GM19463 (cell line): ENCODE measurements around the gene SPATA20.

ENCODE experiments used
- ATAC-seq: cut with Tn5 transposase; IDR thresholded peaks from one replicate; pipeline ENCODE4 v1.9.1; 2021; ENCODE audit warnings: mild to moderate bottlenecking, moderate library complexity; ENCODE audit not compliant: unreplicated experiment

SPATA20 gene

DNA sequence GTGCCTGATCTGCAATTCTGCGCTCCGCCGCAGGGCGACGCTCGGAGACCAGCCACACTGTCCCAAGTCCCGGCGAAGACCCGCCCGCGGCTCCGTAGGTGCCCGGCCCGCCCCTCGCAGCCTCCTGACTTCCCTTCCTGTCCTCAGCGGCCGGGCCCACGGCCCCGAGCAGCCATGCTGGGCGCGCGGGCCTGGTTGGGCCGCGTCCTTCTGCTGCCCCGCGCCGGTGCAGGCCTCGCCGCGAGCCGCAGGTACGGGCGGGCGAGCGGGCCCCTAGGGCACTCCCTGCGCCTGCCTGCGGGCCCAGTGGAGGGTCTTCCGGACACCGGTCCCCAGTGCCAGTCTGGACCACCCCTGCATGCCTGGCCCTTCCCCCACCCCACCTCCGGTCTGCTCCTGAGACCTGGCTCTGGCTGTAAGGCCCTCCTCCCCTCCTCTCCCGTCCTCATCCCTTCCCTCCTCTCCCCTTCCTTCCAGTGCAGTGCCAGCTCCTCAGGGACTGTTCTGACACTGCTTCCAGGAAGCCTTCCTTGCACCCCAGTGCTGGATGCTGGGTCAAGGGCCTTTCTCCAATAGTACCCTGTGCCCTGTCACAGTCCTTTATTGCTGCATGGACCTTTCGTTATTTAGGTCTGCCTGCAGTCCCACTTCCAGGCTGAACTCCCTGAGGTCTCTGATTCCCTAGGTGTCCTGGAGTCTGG lies at the start of gene SPATA20:
SPATA20 (plus strand) TSS at position 140 of the 701 bp plus-strand sequence; CDS start at position 175, 35 bp downstream.
- peak; percentile 81 for ATAC-seq

DNA sequence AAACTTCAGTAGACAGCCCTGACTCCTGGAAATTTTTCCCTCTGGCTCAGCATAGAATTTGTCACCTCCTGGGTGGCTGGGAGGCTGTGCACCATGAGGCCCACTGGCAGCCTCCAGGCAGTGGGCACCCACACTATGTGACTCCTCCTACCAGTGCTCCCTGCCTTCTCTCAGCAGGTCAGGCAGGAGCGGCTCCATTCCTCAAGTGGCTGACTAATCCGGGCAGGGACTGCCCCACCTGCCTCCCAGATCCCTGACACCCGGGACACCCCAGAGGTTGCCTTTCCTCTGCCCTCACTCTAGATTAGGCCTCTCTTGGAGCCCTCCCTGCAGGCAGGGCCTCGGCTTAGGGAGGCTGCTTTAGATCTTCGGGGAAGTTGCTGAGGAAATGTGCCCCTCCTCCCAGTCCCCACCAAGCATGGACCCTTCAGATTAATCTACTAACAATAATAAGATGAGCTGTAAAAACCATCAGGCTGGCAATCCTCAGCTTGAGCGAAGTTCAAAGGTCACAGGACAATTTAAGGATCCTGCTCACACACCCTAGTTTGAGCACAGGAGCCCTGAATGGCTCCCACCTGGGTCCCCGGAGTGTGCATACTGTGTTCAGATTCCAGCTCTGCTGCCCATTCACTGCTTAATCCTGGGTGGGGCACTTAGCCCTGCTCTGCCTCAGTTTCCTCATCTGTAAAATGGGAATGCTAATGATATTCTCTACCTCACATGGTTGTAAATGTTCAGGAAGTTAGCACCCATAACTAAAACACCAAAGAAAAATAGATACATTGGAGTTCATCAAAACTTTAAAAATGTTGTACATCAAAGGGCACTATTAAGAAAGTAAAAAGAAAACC lies 48.7 kb upstream of the SPATA20 start:
- ATAC-seq = no peak

DNA sequence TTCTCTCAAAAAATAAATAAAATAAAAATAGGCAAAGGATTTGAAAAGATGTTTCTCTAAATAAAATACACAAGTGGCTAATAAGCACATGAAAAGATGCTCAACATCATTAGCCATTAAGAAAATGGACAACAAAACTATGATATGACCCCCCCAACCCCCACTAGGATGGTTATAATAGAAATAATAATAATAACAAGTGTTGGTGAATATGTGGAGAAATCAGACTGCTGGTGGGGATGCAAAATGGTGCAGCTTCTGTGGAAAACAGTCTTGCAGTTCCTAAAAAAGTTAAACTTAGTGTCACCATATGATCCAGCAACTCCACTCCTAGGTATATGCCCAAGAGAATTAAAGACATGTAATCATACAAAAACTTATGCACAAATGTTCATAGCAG lies 47.7 kb upstream of the SPATA20 start:
- ATAC-seq = no peak

DNA sequence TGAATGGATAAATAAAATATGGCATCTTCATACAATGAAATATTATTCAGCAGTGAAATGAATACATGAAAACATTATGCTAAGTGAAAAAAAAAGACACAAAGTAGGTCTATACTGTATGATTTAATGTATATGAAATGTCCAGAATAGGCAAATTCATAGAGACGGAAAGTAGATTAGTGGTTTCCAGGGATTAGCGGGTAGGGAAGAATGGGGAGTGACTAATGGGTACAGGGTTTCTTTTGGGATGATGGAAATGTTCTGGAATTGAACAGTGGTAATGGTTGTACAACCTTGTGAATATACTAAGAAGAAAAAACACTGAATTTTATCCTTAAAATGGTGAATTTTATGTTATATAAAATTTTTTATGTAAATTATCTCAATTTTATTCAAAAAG lies 47.3 kb upstream of the SPATA20 start:
- no peak for ATAC-seq

DNA sequence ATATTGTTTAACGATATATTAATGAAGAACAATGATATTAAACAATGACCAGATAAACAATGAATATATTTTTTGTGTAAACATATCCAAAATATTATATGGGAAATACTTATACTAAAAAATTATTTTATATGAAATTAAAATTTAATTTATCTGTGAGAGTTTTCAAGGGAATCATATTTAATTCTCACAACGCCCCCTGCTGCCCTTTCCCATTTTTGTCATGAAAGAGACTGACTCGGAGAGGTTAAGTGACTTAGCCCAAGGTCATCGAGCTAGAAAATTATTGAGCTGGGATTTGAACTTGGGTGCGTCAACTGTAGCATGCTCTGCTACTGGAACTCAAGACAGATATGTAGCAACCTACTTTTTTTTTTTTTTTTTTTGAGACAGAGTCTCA lies 45.9 kb upstream of the SPATA20 start:
- no peak for ATAC-seq

DNA sequence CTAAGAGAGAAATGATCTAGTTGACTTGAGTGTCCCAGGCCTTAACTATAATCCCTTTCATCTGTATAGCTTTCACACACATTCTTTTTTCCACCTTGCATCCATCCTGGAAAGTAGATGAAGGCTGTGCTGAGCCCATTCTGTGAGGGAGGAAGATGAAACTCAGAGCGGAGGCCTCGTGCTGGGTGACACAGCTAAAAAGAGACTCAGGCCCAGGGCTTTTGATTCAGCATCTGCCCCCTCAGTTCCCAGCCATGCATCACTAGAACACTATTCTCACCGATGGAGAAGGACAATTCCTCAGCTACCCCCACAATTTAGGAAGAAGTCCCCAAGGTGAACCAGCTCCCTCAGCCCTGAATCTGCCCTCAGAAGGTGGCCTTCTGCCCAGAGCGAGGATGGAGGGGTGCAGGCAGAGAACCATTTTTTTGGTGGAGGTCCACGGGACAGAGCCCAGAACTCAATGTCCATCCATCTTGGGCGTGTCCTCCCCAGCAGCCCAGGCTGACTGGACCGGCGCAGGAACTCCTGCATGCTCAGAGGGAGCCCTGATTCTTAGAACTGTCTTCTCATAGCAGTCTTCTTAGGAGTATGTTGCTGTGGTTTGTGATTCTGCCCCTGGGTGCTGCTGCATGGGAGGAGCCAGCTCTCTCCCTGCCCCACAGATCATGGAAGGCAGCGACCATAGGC lies 44.5 kb upstream of the SPATA20 start:
- ATAC-seq = no peak

DNA sequence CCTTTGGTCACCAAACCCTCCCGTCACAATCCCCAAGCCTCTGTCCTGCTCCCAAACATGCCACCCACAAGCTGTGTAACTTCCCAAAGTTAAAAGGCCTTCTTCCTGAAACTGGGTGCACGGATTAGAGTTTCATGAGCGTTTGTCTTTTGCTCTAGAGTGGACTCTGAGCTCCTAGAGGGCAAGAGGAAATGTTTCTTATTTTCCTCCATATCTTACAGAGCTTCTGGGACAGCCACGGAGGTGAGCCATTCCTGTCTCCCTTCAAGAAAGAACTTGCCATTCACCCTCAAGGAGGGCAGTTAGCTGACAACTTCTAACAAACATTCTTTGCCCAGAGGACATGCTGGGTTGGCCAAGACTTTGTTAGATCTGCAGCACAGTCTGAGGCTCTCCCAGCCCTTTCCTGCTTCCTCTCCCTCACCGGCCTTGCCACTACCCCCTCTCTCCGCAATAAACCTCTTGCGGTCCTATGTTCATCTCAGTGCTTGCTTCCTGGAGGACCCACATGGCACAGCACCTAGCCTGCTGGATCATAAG lies 41.3 kb upstream of the SPATA20 start:
- ATAC-seq = no peak

DNA sequence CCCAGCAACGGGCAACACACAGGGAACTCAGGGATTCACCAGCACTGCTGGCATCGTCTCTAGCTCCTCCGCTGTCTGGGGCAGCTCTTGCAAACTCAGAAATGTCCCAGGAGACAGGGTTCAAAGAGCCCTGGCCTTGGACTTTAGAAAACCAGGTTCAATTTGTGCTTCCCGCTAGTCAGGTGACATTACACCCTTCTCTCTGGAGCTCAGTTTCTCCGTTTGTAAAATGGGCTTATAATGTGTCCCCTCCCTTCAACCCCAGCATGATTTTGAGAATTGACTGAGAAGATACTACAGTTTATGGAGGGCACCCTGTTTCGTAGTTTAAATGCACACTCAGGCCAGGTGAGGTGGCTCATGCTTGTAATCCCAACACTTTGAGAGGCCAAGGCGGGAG lies 40.7 kb upstream of the SPATA20 start:
- no peak for ATAC-seq

DNA sequence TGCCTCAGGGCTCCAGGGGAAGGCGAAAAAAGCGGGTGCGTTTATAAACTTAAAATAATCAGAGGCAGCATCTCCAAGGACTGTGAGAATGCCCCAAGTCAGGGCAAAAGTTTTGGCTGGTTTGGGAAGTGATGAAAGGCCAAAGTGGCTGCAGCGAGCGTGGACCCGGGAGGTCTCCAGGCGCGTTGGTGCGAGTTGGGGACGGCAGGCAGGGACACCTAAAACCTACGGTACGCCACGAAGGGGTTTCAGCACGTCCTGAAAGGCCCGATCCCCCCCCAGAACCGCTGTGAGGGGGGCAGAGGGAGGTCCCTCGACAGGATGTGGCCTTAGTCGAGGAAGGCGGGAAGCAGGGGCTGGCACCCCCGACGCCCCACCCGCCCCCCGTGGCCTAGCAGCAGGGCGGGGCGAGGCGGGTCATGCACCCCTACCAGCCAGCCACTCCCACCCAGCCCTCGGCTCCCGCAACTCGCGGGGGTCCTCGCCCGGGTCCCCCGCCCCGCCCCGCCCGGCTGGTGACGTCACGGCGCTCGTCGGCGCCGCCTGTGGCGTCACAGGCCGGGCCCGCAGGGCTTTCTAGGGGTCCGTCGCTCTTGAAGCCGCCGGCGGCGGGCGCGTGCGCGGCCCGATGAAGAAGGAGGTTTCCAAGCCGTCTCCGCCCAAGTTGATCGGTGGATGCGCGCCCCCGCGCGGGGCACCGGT lies 39.0 kb upstream of the SPATA20 start, which contains the start of gene MYCBPAP:
MYCBPAP (plus strand) TSS at position 569 of the 702 bp plus-strand sequence. CDS start 236 bp downstream, outside the sequence.
- ATAC-seq = no peak

DNA sequence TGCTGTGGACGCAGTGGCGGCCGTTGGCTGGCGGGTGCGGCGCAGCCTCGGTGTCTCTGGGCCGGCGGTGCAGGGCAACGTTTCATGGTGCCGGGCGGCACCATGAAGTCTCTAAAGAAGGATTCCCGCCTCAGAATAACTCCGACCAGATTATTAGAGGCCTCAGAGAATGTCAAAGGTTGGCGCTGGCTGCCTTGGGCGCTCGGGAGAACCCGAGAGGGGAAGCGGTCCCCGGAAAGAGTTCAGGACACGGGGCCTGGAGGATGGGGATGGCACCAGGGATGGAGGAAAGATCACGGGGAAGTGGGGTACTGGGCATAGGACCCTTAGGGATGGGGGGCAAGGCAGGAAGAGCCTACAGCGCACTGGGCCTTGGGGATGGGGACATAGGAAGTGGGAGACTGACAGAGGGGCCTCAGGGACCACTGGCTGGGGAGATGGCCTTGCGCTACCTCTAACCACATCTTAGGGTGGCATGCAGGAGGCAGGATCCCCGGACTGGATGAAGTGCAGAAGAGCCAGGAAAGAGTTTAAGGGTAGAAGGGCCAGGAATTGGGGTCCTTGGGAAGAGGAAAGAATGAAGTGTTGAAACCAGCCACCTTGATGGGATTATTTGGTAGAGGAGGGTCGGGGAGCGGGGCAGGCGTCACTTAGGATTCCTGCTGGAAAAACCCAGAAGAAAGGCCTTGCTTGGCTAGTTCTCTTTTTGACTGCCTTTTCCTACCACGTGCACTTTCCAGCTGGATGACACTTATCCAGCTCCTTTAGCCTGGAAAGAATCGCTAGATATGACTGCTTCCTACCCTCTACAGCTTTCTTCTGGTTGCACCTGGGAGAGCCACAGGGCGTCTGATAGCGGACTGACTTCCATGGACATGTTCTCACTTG lies 38.2 kb upstream of the SPATA20 start:
- no peak for ATAC-seq

DNA sequence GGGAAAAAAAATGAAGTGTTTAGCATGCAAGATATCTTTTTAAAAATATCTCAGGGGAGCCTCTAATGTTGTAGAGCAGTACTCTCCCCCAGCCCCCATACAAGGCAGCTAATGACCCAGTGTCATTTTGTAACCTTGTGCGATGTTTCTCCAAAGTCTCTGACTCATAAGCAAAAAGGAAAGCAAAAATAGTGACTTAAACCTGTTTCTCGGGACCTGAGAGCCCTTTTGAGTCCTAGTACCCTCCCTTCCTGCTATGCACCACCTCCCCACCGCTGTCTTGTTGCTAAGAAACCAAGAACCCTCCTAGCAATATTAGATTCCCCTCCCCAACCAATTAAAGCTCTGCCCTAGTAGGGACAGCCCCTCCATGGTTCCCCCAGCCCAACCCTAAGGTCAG lies 35.9 kb upstream of the SPATA20 start:
- ATAC-seq = peak; percentile 92

DNA sequence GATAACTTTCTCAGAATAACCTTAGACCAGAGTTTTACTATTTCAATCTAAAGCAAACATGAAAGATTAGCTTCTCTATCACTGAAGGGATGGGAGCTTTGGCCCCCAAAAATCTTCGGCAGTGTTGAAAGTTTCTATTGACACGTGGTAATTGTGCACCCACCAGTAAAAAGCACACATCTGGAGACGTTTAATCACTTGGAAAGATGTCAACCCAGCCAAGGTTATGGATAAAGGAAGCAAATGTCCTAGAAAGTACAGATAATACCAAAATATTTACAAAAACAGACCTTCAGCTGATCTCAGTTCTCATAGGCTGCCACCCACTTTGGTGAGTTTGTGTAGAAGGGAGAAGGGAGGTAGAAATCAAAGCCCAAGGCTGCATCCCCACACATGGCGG lies 33.5 kb upstream of the SPATA20 start:
- ATAC-seq = no peak

DNA sequence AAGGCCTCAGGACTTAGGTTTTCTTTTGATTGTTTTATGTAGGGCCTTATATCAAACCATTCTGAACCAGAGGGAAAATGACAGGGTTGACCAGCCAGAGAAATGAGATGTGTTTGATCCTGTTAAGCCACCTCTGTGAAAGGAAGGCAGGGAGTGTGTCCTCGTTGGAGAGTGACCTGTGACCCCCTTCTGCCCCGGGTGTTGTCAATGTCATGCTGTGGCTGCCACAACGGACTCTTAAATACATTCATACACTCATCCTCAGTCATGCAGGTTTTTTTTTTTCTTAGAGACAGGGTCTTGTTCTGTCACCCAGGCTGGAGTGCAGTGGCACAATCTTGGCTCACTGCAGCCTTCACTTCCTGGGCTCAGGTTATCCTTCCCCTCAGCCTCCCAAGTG lies 32.6 kb upstream of the SPATA20 start:
- no peak for ATAC-seq

DNA sequence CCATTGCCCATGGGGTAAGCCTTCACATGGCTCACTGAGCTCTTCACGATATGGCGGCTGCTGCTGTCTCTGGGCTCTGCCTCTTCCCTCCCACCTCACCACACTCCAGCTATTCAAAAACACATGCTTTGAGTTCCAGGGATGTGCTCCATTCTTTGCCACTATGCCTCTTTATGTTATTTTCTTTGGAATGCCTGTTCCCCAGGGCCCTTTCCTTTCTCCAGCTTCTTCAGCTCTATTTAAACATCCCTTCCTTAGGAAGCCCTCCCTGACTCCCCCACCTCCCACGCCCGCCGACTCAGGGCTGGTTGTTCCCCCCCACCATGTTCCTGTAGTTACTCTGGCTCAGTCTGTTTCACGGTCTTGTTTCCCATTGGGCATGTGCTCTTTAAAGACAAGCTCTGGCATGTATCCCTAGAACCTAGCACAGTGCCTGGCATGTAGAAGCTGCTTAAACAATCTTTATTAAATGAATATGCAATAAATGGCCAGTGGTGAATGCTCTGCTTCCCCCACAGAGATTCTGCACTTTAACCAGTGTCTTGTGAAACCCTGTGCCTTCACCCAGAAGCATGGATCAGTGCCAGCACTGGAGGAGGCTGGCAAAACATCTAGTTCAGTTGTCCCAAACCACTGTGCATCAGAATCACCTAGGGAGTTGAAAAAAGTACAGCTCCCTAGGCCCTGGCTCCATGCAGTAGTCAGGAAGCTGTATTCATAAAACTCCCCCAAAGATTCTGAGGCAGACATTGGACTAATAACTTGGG lies 31.9 kb upstream of the SPATA20 start:
- no peak for ATAC-seq

DNA sequence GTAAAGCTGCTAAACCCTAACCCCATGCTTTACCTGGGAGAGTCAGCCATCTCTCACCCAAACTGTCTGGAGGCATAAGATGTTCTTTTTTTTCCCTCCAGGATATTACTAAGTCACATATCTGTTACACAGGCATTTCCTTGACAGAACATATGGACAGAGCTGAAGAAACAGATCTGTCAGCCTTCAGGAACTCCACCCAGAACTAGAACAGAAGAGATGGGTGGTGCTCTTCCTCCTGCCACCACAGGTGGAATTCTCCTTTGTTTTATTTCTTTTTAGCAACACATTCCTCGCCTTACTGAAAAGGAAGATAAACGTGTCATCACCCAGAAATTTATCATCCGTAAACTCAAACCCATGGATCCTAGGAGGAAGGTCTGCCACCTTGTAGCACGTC lies 30.0 kb upstream of the SPATA20 start:
- no peak for ATAC-seq

DNA sequence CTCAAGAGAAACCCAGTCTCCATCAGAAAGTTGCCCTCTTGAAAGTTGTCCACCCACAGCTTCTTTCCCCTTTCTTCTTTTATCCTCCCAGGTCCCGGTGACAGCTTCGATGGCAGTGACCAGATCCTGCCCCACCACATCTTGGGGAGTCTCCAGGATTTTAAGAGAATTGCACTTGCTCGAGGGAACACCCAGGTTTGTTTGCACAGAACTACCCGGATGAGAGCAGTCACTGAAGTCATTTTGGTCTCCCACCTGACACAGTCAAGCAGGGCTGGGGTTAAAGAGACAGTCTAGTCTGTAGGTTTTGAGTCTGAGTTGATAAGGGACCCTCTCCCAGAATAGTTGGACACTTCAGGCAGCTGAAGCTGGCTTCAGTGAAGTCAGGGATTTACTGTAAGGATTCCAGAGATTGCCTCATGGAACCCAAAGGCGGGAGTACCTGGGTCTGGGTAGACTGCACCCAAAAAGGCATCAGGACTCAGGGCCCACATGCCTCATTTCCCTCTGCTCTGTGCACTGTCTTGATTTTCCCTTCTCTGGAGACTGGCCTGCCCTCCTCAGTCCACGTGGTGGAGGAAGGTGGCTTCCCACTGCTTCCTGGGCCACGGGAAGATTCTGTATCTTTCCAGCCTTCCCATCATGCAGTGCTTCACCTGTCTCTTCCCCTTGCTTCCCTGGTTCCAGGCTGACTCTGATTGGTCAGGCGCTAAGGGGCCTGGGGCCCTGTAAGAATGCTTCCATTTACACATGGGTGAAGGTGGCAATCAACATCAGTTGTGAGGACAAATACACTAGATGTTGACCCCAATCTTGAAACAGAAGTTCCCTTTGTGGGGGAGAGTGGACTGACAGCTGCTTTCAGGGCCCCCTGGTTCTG lies 29.2 kb upstream of the SPATA20 start:
- ATAC-seq = no peak

DNA sequence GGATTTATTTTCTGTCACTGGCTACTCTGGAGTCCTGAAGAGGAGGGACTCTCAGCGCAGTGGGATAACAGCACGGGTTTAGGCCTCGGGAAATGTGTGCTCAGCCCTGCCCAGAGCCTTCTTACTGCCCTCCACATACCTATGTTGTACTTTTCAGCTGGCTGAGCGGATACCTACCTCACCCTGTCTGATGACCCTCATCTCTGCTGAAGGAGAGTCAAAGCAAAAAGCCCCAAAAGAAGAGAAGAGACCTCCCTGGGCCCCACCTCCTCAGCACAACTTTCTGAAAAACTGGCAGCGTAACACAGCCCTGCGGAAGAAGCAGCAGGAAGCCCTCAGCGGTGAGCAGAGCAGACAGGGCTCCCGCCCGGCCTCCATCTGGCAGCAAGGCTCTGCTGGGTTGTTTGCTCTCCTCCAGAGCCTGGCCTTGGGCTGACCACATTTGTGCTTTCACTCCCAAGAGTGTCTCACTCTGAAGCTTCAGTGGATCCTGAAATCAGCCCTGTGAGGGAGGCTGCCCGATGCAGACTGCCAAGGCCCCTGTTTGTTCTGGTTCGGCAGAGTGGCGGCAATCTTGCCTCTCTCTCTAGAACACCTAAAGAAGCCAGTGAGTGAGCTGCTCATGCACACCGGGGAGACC lies 28.5 kb upstream of the SPATA20 start:
- ATAC-seq = no peak
